Aorta (tissue), 5 donors: ENCODE data around the gene SP8. TPM values are rescaled to one million over a fixed set of nuclear protein-coding genes. Genes with fewer than 3 reads are reported as not detected.

Experiments
- ATAC-seq: fragments of 200-7000 bp; cut with Tn5 transposase; one replicate; pipeline ENCODE4 v1.9.1; 2022; ENCODE audit warnings: moderate library complexity; ENCODE audit not compliant: low FRiP score
- DNase-seq, 2 donors: peaks; one replicate each; pipeline ENCODE4 v3.0.0-alpha.2; 2020
- H3K27ac ChIP-seq, 2 donors: one replicate each; pipeline ENCODE4 v1.5.1; 2013; ENCODE audit warnings: low read length in 2 of 2, mild to moderate bottlenecking in 2 of 2, moderate library complexity in 2 of 2, control low read depth in 1 of 2, inconsistent platforms in 1 of 2, low read depth in 1 of 2
- H3K27me3 ChIP-seq, 2 donors: one replicate each; pipeline ENCODE4 v1.6.1; 2013; ENCODE audit warnings: control low read depth in 1 of 2, low read length in 1 of 2, mild to moderate bottlenecking in 1 of 2, moderate library complexity in 1 of 2; ENCODE audit not compliant: insufficient read depth in 2 of 2, control insufficient read depth in 1 of 2
- H3K36me3 ChIP-seq, 2 donors: one replicate each; pipeline ENCODE4 v1.6.1; 2013; ENCODE audit warnings: control low read depth in 1 of 2, low read length in 1 of 2, mild to moderate bottlenecking in 1 of 2; ENCODE audit not compliant: insufficient read depth in 2 of 2, control insufficient read depth in 1 of 2
- H3K4me1 ChIP-seq, 2 donors: one replicate each; pipeline ENCODE4 v1.6.1; 2013; ENCODE audit warnings: low read length in 2 of 2, control low read depth in 1 of 2, mild to moderate bottlenecking in 1 of 2, moderate library complexity in 1 of 2; ENCODE audit not compliant: insufficient read depth in 2 of 2, control insufficient read depth in 1 of 2
- H3K4me3 ChIP-seq, 2 donors: one replicate each; pipeline ENCODE4 v1.5.1; 2013; ENCODE audit warnings: low read length in 2 of 2, control low read depth in 1 of 2, mild to moderate bottlenecking in 1 of 2
- H3K9me3 ChIP-seq: one replicate; pipeline ENCODE4 v1.6.1; 2013; ENCODE audit warnings: mild to moderate bottlenecking, low read length; ENCODE audit not compliant: control insufficient read depth
- WGBS, 2 donors: extraction: QIAGEN DNeasy Blood & Tissue Kit; methylation state at CpG; one replicate each; pipeline ENCODE4 v1.1.7; 2013; 5-methylcytosine and 5-hydroxymethylcytosine counted together
- intact Hi-C, 2 donors: fragments of 100-400 bp; cut with DNase I; formaldehyde crosslinking; loops; one replicate each; pipeline versions ENCODE4 v1.14.2 to v1.15.0; 2022
- polyA plus RNA-seq, 2 donors: library from polyadenylated mRNA; stranded (reverse); fragments of 200-250 nt; gene quantifications; one replicate each; pipeline ENCODE4 v1.2.3, GENCODE V29; 2013
- total RNA-seq, 2 donors: library from RNA; stranded (reverse); fragmentation: NEBNext Ultra II Directional; extraction: Animal tissue kit (Norgen Biotek cat#: 25700); gene quantifications; one replicate each; pipeline ENCODE4 v1.2.1, GENCODE V29; 2021
- donor health status: healthy with polysubstance abuse.
- donor health status: Bipolar disorder and iron deficiency.
- donor health status: DM: no; HTN: no; CAD: no.
- donor health status: DM: no; HTN: no; CAD: no.
- donor health status: DM: yes; HTN: yes; CAD: no.

SP8 gene
- total and polyA plus RNA-seq, 4 donors, result not detected

DNA sequence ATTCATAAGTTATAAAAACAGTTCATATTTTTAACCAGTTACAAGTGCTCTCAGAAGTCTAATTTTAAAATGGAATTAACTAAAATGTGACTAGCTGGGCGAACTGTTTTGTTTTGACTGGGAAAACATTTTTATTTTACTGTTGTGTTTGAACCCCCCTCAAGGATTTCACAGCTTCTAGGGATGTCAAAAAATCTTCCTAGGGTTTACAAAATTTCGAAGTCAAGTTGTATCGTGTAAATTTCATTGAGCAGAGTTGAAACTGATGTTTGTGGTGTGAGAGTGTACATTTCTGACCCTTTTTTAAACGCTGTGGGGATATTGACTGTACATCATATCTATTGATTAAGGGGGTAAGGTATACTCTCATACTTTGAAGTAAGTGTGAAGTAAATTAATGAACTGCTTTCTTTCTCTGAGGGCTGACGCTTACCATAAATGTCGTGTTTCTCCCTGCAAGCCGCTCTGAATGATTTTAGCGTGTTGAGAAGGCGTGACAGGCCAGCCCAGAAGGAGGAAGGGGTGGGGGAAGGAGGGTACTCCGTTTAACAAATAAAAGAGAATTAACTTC, 1.8 kb upstream of the SP8 start:
- Histone ChIP-seq H3K4me3 (no peak overlapping the region), H3K36me3 (no peaks in the 10 kb centered on the region), H3K27me3 (no peaks in the 10 kb centered on the region), H3K9me3 (peaks cover 2% of the 10 kb centered on the region), H3K27ac (no peak overlapping the region), H3K4me1 (no peaks in the 10 kb centered on the region)
- intact Hi-C loops, result no loop called here
- 26 to 29% methylated on average over 10 of the region's 10 CpGs for WGBS, 2 donors
- DNase-seq (no peak), ATAC-seq (no peak)

DNA sequence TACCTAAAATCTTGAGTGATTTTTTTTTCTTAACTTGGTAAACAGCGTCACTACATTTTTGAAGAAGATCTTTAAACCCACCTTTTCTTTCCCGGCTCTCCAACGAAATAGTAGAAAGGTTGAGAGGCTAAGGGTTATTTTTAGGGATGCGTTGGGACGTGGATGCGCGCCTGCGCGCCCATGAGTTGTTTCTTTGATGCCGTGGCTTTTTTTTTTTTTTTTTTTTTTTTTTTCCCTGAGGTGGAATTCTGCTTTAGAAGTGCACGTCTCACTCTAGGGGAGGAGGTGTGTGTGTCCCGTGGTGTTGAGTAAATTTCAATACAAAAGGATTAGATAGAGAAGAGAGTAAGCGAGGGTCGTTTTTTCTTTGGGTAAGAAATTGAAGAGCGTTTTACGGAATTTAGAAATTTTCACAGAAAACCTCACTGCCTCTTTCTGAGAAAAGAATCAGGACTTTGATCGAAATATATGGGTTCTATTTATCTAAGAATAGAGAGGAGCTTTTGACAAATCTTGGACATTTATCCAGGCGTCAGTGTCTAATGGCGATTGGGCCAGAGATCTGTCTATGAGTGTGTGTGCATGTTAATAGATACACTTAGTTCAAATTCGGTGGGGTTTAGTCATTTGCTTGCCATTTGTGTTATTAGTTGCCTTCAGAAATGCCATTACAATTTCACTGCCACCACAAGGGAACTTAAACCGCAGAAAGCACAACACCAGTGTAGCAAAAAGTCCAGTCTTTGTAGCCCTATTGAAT, 1.2 kb upstream of the SP8 start:
- 15 to 19% methylated on average over 21 of the region's 21 CpGs for WGBS, 2 donors
- H3K27me3 ChIP-seq, result no peaks in the 10 kb centered on the region

DNA sequence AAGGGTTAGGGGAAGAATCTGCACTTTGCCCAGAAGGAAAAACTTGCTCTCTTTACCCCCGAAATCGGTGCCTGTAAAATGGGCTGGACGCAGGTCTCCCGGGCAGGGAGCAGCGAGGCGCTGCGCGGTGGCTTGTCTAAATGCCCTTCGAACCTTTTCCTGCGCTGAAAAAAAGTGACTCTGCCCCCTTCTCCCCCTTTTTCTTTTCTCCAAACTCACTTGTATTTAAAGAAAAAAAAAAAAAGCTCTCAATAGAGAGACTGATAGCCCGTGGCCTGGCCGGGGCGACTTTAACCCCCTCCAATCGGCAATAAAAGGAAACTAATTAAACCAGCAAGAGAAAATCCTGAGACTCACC, 286 bp downstream of the SP8 start:
- DNase-seq (no peak), ATAC-seq (no peak)
- intact Hi-C loops, result no loop called here
- H3K27me3 ChIP-seq, result no peaks in the 10 kb centered on the region
- no peak overlapping the region for H3K27ac ChIP-seq
- no peaks in the 10 kb centered on the region for H3K9me3 ChIP-seq
- no peaks in the 10 kb centered on the region for H3K36me3 ChIP-seq
- peak overlapping the region in 1 of 2 donors; percentile 11 for H3K4me3 ChIP-seq
- H3K4me1 ChIP-seq, result no peaks in the 10 kb centered on the region
- WGBS, 2 donors, result 5 to 9% methylated on average over 14 of the region's 14 CpGs

More for the DNA sequence above, 1.2 kb upstream of the SP8 start:
- intact Hi-C loops, result no loop called here
- Histone ChIP-seq H3K4me1 (no peaks in the 10 kb centered on the region), H3K4me3 (no peak overlapping the region), H3K27ac (no peak overlapping the region), H3K36me3 (no peaks in the 10 kb centered on the region), H3K9me3 (no peaks in the 10 kb centered on the region)
- ATAC-seq (no peak), DNase-seq (no peak)

DNA sequence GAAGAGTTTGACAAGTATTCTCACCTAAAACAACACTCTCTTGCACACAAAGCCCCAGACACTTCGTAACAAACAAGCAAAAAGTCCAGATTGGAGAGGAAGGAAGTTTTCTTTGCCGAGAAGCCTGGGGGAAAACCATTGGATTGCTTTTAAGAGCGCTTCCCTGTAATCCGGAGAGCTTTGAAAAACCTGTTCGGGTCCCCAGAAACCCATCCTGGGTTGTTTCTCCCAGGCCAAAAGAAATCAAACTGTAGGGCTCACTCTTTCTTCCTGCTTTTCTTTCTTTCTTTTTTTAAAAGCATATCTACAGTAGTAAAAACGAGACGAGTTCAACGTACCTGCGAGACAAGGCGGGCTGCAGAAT, 655 bp downstream of the SP8 start:
- 9 to 10% methylated on average over 10 of the region's 10 CpGs for WGBS, 2 donors
- no peak for DNase-seq
- H3K36me3 ChIP-seq, result no peaks in the 10 kb centered on the region
- peak overlapping the region in 1 of 2 donors; percentile 11 for H3K4me3 ChIP-seq
- H3K9me3 ChIP-seq, result no peaks in the 10 kb centered on the region
- H3K27me3 ChIP-seq, result no peaks in the 10 kb centered on the region
- no peaks in the 10 kb centered on the region for H3K4me1 ChIP-seq
- no peak overlapping the region for H3K27ac ChIP-seq
- ATAC-seq, result no peak
- intact Hi-C loops, result no loop called here

DNA sequence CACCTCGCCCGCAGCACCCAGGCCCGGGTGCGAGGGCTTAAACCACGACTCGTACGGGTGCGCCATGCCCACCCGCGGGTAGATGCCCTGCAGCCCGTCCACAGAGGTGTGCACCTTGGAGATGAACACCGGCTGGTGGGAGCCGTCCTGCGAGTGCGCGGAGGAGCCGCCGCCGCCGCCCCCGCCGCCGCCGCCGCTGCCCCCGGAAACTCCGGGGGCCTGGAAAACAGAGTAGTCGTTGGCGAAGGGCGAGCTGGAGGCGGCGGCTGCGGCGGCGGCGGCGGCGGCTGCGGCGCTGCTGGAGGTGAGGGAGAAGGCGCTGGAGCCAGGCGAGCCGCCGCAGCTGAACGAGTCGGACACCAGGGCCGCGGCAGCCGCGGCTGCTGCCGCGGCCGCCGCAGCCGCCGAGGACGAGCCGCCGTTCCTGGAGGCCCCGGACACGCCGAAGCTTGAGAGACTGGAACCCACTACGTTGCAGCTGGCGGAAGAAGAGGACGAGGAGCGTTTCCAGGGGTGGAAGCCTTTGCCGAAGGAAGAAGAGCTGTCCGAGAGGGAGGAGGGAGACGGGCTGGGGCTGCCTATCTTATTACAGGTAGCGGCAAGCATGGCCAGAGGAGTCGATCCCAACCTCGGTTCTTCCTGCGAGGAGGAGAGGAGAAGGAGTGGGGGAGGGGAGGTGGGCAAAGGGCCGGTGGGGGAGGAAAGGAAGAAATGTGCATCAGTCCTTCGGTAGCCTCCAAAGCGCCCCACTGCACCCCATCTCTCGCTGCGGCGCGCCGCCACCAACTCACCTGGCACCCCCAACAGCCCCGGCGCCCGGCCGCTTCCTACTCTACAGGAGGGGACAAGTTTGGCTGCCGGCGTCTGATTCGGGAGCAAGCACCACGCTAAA, 1.3 kb downstream of the SP8 start:
- peak overlapping the region; percentile 11 to 31 for H3K4me3 ChIP-seq
- intact Hi-C loops, result no loop called here
- H3K9me3 ChIP-seq, result no peaks in the 10 kb centered on the region
- H3K27me3 ChIP-seq, result no peaks in the 10 kb centered on the region
- no peak overlapping the region for H3K27ac ChIP-seq
- ATAC-seq (no peak), DNase-seq (peak in 1 of 2 donors; percentile 71)
- H3K36me3 ChIP-seq, result no peaks in the 10 kb centered on the region
- no peaks in the 10 kb centered on the region for H3K4me1 ChIP-seq
- 2 to 3% methylated on average over 85 to 89 of the region's 89 CpGs for WGBS, 2 donors

DNA sequence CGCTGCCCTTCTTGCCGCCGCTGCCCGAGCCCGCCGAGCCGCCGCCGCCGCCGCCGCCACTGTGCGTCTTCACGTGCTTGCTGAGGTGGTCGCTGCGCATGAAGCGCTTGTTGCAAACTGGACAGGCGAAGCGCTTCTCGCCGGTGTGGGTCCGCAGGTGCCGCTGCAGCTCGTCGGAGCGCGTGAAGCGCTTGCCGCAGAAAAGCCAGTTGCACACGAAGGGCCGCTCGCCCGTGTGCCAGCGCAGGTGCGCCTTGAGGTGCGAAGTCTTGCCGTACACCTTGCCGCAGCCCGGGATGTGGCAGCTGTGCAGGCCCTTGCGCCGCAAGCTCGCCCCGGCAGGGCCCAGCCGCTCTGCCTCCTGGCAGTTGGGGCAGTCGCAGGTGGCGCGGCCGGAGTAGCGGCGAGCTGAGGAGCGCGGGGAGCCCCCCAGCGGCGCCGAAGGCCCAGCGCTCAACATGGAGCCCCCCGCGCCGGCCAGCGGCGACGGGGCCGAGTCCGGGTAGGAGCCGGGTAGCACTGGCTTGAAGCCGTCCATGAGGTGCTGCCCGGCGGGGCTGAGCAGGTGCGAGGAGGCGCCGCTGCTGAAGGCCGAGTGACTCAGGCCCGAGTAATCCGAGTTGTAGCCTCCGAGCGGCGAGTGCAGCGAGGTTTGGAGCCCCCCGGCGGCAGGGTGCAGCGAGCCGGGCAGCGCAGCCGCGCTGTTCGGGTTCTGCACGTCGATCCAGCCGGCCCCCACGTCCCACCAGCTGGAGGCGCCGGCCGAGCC, 2.1 kb downstream of the SP8 start:
- H3K4me3 ChIP-seq, result peak overlapping the region in 1 of 2 donors; percentile 31
- intact Hi-C loops, result no loop called here
- DNase-seq (no peak), ATAC-seq (no peak)
- H3K4me1 ChIP-seq, result no peaks in the 10 kb centered on the region
- H3K36me3 ChIP-seq, result no peaks in the 10 kb centered on the region
- 3 to 4% methylated on average over 89 to 93 of the region's 93 CpGs for WGBS, 2 donors
- H3K9me3 ChIP-seq, result no peaks in the 10 kb centered on the region
- no peak overlapping the region for H3K27ac ChIP-seq
- H3K27me3 ChIP-seq, result no peaks in the 10 kb centered on the region

DNA sequence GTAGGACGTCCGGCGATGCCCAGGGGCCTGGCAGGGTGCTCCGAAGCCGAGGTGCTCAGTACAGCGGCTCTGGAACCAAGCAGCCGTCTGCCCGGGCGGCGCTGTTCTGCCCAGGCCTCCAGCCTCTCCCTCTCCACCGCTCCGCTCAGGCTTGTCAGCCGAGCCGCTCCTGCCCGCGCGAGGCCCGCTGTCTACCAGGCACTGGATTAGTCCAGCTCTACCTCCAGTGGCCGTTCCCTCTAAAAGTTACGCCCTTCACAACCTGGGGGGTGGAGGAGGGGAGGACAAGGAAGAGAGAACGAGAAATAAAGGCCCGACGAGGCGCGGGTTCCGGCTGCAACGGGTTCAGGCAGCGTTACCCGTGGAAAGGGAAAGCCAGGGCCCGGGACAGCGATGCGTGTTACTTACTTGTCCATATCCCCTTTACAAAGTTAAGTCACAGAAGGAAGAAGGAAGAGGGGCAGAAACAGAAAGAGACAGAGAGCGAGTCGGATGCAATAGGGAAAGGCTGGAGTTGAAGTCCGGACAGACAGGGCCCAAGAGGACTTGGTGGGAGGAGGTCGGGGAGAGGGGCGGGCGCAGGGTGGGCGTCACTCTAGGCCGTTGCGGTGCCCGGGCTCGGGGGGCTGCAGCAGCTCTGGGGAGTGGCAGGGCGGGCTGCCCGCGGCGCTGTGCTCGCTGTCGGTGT, 2.8 kb downstream of the SP8 start:
- no peaks in the 10 kb centered on the region for H3K27me3 ChIP-seq
- peak overlapping the region in 1 of 2 donors; percentile 0 for H3K4me3 ChIP-seq

DNA sequence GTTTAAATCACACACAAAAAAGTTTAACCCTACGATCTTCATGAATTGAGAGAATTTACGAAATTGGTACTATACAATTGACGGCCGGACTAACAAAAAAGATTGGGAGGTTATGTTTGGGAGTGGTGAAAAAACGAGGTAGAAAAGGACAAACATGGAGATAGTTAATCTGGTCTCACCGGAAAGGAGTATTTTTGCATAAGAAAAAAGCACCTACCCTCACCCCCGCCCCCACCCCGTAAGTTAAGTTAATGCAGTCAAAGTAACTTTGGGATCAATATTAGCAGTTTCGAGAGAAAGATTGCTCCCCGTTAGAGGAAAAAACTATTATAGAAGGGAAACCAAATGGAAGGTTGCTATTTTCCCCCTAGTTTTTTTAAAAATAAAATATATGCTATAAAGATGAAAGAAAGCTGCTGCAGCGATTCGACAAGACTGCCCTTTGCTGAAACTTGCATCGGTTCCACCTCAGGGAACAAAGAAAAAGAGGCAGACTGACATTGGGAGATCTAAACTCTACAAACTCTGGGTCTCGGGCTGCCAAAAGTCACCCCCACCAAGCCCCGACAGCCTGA, 3.5 kb downstream of the SP8 start:
- no peaks in the 10 kb centered on the region for H3K36me3 ChIP-seq
- no peak overlapping the region for H3K27ac ChIP-seq
- no peak overlapping the region for H3K4me3 ChIP-seq
- H3K27me3 ChIP-seq, result no peaks in the 10 kb centered on the region
- ATAC-seq, result no peak
- intact Hi-C loops, result no loop called here
- no peaks in the 10 kb centered on the region for H3K4me1 ChIP-seq
- WGBS, 2 donors, result 25% methylated on average over 15 of the region's 15 CpGs
- DNase-seq, result no peak
- no peaks in the 10 kb centered on the region for H3K9me3 ChIP-seq

More for the DNA sequence above, 2.8 kb downstream of the SP8 start:
- no peaks in the 10 kb centered on the region for H3K4me1 ChIP-seq
- ATAC-seq (peak; percentile 56), DNase-seq (peak in 1 of 2 donors; percentile 47)
- intact Hi-C loops, result no loop called here
- H3K36me3 ChIP-seq, result no peaks in the 10 kb centered on the region
- 2 to 5% methylated on average over 36 to 49 of the region's 49 CpGs for WGBS, 2 donors
- H3K9me3 ChIP-seq, result no peaks in the 10 kb centered on the region
- no peak overlapping the region for H3K27ac ChIP-seq
